Measurements from ENCODE around the gene DNAI1. TPM values are rescaled to one million over a fixed set of nuclear protein-coding genes. Genes with fewer than 3 reads are reported as not detected.
A peak's percentile ranks its signal among the peaks of the same experiment; 100 is the strongest.

DNAI1 gene
- total and polyA plus RNA-seq, 2 of the 13 experiments (the other 11 are each of a cell fraction or from before 2014, with no cell fraction given): not detected

- TF ChIP-seq PAXIP1 (CRISPR knock-in tag; conservative IDR thresholded peaks at IDR 0.05) (peak; percentile 75), ZNF598 (CRISPR knock-in tag; IDR thresholded peaks at IDR 0.05; ENCODE audit: borderline replicate concordance) (no peak), HMG20A (CRISPR knock-in tag; IDR thresholded peaks at IDR 0.05; ENCODE audit: borderline replicate concordance) (peak; percentile 71), ZBED4 (CRISPR knock-in tag; IDR thresholded peaks at IDR 0.05; ENCODE audit: borderline replicate concordance) (no peak)
These were observed 85.4 kb downstream of the DNAI1 start (continued) for GRCh38 chr9:34544035-34544434.

GRCh38 chr9:34545497-34545896 is 86.9 kb downstream of the DNAI1 start:
- no peaks in the 10 kb centered on the region for H3K36me3 ChIP-seq (replicated peaks in 1 of 2; ENCODE audit: control insufficient read depth in 1 of 2, insufficient read depth in 2 of 2, low read length in 2 of 2)
- no peak for FAIRE-seq
- H3K9me3 ChIP-seq (ENCODE audit: low read length): no peaks in the 10 kb centered on the region
- H3K4me1 ChIP-seq (ENCODE audit: insufficient read depth, low read length): peaks cover 18% of the 10 kb centered on the region
- no peak overlapping the region for H3K27ac ChIP-seq (ENCODE audit: extremely low read length, insufficient read depth, low read length)
- H3K4me3 ChIP-seq (replicated peaks in 1 of 3; ENCODE audit: insufficient read depth in 1 of 3, low read depth in 2 of 3, low read length in 3 of 3): no peak overlapping the region
- H3K4me2 ChIP-seq (ENCODE audit: low read depth, low read length): no peak overlapping the region
- no peak for ATAC-seq
- peaks cover 4% of the 10 kb centered on the region; the same call in 1 of the 2 replicates for H4K20me1 ChIP-seq (ENCODE audit: insufficient read depth, low read length)
- CTCF ChIA-PET (ENCODE audit: low intra/inter-chr PET ratio, low total read pairs): interaction anchor here (2.6 kb wide), 1 partner anchor 109 kb away, joined by 34 read pairs; no protein-coding TSS in a partner anchor
- BruUV-seq (replicated peaks): no TSS peak
- WGBS (ENCODE audit: low lambda C conversion rate): 24% methylated on average over 6 of the region's 6 CpGs
- no peak for DNase-seq (ENCODE audit: low spot score)
- in situ Hi-C loops (cut with HindIII; ENCODE audit: extremely low pct_ligation_motif_present, low pct_unique_long_range_greater_than_20kb) (no loop called here), intact Hi-C loops (cut with micrococcal nuclease; ENCODE audit: unreplicated experiment) (loop anchor here (5.0 kb wide), 1 partner anchor 43 kb away; no protein-coding TSS in a partner anchor)
- no peak overlapping the region for H3K9ac ChIP-seq (ENCODE audit: insufficient read depth, low read depth, low read length)
- peaks cover 2 to 7% of the 10 kb centered on the region in 2 experiments; a peak in 2 of 5 replicates for H3K27me3 ChIP-seq (ENCODE audit: control insufficient read depth in 1 of 2, insufficient read depth in 2 of 2, low read length in 2 of 2)
- no peaks in the 10 kb centered on the region for H3K79me2 ChIP-seq (ENCODE audit: insufficient read depth, low read length)
- POLR2A ChIA-PET: no interaction called here
- H2AFZ ChIP-seq (ENCODE audit: low read length): no peak overlapping the region
- no peak for TF ChIP-seq ZNF564 (CRISPR knock-in tag; IDR thresholded peaks at IDR 0.05)
- no peak for TF ChIP-seq SRSF1 (optimal IDR thresholded peaks at IDR 0.05; ENCODE audit: low read depth, low read length)
- TF ChIP-seq MNT (IDR thresholded peaks at IDR 0.05): no peak
- no peak for TF ChIP-seq CBX5 (CRISPR knock-in tag; IDR thresholded peaks at IDR 0.05; ENCODE audit: borderline replicate concordance)
- TF ChIP-seq CSRNP2 (CRISPR knock-in tag; conservative IDR thresholded peaks at IDR 0.05; ENCODE audit: low read depth): no peak
- no peak for TF ChIP-seq ZNF546 (CRISPR knock-in tag; conservative IDR thresholded peaks at IDR 0.05)
- TF ChIP-seq MXD3 (CRISPR knock-in tag; IDR thresholded peaks at IDR 0.05): no peak

Data from HepG2 (cell line).